Measurements from ENCODE around the gene IL17RC.

The IL17RC gene

GRCh38 chr3:9946112-9947024, 29.5 kb downstream of the IL17RC start:
- DNase-seq (ENCODE audit: low read depth), result peak; percentile 73

DNA sequence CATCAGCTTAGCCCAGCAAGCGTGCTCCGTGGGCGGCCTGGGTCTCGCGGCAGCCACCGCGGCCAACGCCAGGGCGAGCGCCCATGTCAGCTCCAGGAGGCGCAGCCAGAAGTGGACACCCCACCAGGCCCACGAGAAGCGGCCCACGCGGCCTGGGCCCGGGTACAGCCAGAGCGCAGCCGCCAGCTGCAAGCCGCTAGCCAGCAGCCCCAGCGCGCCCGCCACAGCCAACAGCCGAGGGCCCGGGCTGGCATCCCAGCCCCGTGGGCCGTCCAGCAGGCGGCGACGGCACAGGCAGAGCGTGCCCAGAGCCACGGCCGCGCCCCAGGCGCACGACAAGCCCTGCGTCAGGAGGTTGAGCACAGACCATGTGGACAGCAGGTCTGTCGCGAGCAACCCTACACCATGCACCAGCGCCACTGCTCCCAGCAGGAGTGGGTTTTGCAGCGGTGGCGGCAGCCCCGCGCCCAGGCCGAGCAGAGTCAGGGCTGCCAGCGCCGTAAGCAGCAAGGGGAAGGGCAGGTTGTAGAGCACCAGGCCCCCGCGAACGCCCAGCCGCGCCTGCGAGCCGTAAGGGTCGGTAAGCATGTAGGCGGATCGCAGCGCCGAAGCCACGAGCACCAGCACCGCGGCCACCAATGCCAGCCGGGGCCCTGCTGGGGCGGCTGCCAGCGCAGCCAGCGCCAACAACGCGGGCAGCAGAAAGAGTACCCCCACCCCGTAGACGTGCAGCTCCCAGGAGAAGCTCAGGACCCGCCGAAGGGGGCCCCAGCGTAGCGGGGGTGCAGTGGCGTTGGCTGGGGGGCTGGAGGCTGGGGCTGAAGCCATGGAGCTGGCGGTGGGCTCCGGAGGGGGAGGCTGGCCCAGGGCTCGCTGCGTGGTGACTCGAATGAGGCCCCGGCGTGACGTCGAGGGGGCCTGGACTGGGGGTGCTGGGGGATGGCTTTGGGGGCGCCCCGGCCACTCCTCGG, 30.4 kb downstream of the IL17RC start:
- DNase-seq (ENCODE audit: low read depth), result no peak

GRCh38 chr3:9948586-9948985, 31.7 kb downstream of the IL17RC start:
- no peak for DNase-seq (ENCODE audit: low read depth)

DNA sequence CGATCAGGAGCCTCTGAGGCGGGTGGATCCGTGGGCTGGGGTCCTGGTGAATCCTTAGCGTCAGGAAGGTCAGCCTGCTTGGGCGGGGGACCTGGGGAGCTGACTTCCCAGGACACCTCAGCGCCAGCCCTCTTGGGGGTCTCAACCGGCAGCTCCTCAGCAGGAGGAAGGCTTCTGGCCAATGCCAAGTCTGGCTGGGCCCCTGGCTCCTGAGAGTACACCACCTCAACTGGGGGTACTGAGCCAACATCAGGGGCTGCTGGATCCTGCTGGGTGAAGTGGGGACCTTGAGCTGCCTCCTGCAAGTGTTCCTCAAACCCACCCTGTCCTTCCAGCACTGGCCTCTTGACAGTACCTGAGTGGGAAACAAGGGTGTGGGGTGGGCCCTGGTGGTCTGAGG, 32.2 kb downstream of the IL17RC start:
- DNase-seq (ENCODE audit: low read depth), result no peak

GRCh38 chr3:9949626-9950025, 32.7 kb downstream of the IL17RC start:
- no peak for DNase-seq (ENCODE audit: low read depth)

DNA sequence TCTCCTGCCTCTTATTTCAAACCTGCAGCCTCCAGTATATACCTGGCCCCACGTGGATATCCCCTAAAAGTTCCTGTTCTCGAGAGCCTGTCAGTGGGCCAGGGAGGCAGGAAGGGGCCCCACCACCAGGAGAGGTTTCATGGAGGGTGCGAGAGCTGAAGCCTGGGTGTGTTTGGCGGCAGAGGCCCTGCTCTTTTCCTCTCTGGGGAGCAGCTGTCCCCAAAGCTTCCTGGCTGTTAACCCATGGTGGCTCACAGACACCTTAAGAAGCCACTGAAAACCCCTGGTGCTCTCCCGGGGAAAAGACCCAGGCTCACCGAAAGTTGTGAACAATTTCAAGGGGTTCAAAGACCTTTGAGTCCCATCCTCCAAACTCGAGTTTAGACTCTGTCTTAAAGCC, 34.2 kb downstream of the IL17RC start:
- DNase-seq (ENCODE audit: low read depth), result no peak

GRCh38 chr3:9951598-9951961, 34.7 kb downstream of the IL17RC start:
- no peak for DNase-seq (ENCODE audit: low read depth)

DNA sequence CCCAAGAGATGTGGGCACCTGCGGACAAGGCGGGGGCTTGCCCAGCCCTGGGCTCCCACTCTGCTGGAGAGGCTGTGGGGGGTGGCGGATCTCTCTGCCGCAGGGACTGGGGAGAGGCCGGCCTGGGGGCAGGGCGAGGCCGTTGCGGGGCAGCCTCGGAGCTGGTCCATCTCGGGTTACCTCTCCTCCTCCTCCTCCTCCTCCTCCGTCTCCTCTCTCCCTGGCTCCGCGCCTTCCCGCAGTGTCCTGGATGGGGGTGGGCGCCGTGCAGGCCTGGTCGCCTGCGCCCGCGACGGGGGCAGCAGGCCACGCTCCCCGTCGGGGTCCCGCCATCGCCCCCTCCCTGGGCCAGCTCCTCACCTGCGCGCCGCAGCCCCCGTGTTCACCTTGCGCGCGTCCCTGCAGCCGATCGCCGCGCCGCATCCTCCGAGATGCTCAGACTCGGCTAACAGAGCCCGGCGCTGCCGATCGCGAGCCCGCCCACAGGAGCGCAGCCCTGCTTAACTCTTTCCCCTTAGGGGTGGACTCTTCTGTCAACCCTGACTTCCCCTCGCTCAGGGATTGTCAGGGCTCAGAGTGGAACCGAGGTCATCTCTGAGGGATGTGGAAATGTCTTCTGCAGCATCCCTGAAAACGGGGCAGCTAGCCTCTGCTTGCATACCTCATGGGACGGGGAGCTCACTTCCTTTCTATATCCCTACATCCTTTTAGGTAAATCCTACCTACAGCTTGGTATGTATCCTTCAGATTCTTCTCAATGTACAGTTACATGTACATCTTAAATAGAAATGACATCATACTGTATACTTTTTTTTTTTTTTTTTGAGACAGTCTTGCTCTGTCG, 35.3 kb downstream of the IL17RC start, which contains the start of gene PRRT3:
PRRT3 (minus strand) TSS at position 447 of the 844 bp plus-strand sequence. CDS start 2,293 bp downstream, outside the sequence.
- peak; percentile 33 for DNase-seq (ENCODE audit: low read depth)

DNA sequence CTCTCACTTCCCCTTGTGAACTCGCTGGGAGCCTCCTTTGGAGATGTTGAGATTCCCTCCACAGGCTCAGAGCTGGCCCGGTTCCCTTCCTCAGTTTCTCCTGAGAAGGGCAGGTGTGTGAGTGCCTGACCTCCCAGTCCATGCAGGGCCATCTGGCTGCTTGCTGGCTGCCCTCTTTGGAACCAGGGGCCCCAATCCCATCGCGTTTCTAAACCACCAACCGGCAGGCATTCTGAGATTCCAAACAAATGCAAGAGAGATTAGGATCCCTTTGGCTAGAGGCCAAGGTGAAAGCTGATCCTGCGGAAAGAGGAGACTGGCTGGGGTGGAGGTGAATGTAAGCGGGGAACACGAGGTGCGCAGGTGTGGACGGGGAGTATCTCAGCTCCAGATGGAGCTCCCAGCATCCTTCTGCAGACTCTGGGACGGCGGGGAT, 38.2 kb downstream of the IL17RC start:
- DNase-seq (ENCODE audit: low read depth), result no peak

- no peak for DNase-seq (ENCODE audit: low read depth)
Measured at GRCh38 chr3:9955611-9956352, 38.9 kb downstream of the IL17RC start.

- no peak for DNase-seq (ENCODE audit: low read depth)
Measured at GRCh38 chr3:9957214-9957613, 40.3 kb downstream of the IL17RC start.

GRCh38 chr3:9965200-9965875, 48.4 kb downstream of the IL17RC start:
- no peak for DNase-seq (ENCODE audit: low read depth)

- no peak for DNase-seq (ENCODE audit: low read depth)
Measured at GRCh38 chr3:9966841-9967240, 49.9 kb downstream of the IL17RC start.

GRCh38 chr3:9969632-9970019, 52.7 kb downstream of the IL17RC start:
- no peak for DNase-seq (ENCODE audit: low read depth)

GRCh38 chr3:9970020-9970652, 53.2 kb downstream of the IL17RC start:
- DNase-seq (ENCODE audit: low read depth), result no peak

DNA sequence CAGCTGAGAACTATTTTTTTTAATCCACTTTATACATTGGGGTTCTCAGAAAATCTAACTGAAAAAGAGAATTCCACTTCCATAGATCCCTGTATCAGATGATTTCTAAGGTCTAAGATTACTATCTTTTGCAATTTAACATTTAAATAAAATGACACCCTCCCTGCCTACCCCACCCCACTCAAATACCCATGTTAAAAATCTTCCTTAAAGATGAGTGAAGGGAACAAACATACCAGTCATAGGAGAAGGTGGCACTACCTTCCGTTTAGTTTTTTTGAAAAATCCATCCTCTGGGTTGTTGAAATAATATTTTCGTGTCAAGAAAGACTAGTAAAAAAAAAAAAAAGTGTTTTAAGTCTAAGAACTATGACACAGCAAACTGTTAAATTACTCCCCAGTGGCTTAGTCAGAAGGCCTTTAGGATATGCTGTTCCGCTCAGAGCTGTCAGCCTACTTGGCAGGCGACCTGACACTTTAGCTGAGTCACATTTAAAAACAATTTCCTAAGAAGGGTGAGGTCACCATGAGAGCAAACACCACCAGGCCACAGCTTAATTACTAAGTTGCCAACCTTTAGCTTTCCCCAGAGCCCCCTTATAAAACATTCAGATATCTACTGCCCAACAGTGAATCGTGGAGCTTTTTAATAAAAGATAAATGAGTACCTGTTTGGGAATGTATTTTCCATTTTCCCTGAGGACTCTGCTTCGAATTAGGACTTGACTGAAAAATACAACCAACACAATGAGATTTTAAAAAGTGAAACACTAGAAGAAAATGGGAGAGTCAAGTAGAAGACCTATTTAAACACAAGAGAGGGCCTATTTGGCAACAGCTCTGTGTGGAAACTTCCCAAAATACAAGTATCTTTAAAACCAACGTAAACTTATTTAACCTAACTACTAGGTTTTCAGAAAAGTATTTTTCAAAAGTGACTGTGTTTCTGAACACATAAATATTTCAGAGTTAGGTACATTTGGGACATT, 60.1 kb downstream of the IL17RC start:
- no peak for DNase-seq (ENCODE audit: low read depth)

DNA sequence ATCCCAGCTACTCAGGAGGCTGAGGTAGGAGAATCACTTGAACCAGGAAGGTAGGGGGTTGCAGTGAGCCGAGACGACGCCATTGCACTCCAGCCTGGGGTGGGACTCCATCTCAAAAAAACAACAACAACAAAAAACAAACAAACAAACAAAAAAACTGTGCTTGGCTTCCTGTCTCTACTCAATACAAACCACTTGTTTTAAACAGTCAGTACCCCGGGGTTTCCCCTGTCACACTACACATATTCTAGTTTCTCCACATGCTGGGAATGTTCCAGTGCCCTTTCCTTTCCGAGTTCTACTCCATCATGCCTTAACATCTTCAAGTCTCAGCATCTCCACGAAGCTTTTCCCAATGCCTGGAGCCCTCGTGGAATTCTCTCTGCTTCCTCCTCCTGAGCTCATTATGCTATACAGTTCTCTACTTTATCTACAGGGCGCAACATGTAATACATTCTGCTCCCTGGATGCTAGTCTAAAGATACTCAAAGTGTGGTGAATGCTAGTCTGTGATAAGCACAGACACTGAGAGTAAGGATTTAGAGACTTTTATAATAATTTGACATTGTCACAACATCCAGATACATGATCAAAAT, 61.9 kb downstream of the IL17RC start:
- no peak for DNase-seq (ENCODE audit: low read depth)

- DNase-seq (ENCODE audit: low read depth), result no peak
Measured at GRCh38 chr3:9980251-9980650, 63.4 kb downstream of the IL17RC start.

Measured in stimulated activated CD4-positive, alpha-beta T cell treated with anti-CD3 and anti-CD28 coated beads, Interleukin-2, amount 100 ng/mL, for 4 hours (primary cell).